HG03432 (cell line): ENCODE data around the gene GRK7.
"Not testable (repeated sequence)": the region's sequence is repeated elsewhere in the genome, so short reads cannot be mapped to it uniquely, and the experiment has no call there.

Experiments
- ATAC-seq: cut with Tn5 transposase; IDR thresholded peaks from one replicate; pipeline ENCODE4 v1.9.1; 2021; ENCODE audit warnings: mild to moderate bottlenecking, moderate library complexity; ENCODE audit not compliant: unreplicated experiment

The GRK7 gene

DNA sequence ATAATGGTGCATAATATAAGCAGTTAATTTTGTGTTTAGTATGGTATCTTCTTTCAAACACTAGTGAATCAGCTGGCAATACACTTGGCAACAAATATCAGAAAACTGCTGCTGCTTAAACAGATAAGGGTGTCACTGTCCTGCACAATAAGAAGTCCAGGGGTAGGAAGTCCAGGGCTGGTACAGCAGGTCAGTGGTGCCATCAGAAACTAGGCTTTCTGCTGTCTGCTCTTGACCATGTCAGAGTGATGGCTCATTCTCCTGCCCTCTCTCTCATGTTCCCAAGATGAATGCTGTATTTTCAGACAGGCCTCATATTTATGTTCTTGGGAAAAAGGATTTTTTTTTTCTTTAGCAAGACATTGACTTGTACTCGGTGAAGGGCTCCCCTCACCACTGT is 9.2 kb upstream of the GRK7 start:
- no peak for ATAC-seq

GRCh38 chr3:141762552-141762951 is 656 bp upstream of the GRK7 start:
- ATAC-seq = not testable (repeated sequence)

DNA sequence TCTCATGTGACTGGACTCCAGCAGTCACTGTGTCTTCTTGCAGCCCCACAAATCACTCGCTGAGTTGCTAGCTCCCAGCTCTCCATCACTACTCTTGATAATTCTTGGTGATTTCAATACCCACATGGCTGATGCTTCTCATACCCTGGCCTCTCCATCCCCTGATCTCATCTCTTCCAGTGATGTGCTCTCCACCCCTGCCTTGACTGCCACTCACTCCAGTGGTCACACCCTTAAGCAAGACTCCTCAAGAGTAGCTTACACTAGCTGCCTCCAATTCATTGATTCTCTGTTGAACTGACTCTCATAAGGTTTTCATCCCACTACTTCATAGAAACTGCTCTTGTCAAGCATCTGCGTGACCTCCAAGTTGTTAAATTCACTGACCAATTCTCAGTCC is 837 bp downstream of the GRK7 start:
- ATAC-seq = no peak

DNA sequence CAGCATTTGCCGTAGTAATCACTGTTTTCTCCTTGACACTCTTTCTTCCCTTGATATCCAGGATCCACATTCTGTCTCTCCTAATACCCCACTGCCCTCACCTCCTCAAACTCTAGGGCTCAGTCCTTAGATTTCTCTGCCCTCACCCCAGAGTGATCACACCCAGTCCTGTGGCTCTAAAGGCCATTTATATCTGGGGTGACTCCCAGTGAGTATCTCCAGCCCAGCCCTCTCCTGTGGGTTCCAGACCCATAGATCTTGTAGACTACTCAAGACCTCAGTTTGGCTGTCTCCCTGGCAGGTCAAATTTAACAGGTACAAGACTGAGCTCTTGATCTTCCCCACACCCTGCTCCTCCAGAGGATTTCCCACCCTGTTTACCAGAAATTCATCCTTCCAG is 1.3 kb downstream of the GRK7 start:
- ATAC-seq = no peak

- ATAC-seq = no peak
Measured at GRCh38 chr3:141764986-141765385, 1.8 kb downstream of the GRK7 start.

GRCh38 chr3:141767066-141767465 is 3.9 kb downstream of the GRK7 start:
- ATAC-seq = no peak

DNA sequence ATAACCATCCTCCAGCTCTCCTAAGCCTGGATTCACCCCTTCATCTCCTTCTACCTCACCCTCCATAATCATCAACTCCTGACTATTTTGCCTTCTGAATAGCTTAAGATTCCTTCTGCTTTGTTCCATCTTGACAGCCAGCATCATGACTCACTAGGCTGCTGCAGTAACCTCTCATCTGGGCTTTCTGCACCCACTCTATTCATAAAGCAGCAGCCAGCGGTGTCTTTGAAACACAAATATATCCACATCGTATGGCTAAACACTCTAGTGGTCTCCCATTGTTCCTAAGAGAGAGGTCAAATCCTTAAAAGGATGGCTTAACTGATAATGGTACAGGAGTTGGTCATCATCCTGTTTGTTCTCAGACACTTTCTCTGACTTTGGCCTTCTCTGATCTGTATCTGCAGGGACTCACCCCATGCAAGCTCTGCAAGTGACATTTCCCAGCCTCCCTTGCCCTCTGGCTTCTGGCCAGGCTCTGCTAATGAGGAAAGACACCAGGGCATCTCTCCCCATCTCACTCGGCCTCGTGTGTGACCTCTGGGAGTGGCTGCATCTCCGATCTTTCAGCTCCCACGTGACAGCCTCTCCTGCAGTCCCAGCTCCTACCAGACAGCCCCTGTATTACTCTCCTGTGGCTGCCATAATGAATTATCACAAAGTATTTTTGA is 6.2 kb downstream of the GRK7 start:
- no peak for ATAC-seq

DNA sequence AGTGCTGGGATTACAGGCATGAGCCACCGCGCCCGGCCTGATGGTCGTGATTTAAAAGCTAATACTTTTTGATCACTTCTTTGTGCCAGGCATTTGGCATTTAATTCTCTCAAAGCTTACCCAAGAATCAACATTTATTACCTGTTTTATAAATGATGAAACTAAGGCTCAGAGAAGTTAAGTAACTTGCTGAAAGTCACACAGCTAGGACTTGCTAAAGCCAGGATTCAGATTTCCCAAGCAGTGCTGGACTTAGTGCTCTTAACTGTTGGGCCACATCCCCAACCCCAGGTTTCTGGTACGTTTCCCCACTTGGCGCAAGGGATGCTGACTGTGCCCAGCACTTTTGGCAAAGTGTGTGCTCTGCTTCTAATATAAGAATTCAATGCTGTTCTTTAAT is 10.5 kb downstream of the GRK7 start:
- no peak for ATAC-seq

DNA sequence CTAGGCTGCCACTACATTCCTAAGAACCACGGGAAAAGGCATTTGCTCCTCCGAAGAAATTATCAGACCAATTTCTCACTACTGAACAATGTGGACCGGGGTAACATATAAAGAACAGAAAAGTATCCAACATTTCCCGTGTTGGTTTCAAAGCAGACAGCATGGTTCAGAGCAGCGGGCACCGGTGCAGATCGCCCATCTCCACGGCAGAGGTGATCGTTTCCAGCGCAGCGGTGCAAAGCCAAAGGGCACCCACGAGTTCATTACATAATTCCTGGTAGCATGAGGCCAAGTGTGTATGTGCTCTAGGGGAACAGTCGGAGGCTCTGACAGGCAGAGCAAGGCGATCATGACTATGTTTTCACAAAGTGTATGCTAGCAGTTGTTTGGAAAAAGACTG is 13.2 kb downstream of the GRK7 start:
- no peak for ATAC-seq

DNA sequence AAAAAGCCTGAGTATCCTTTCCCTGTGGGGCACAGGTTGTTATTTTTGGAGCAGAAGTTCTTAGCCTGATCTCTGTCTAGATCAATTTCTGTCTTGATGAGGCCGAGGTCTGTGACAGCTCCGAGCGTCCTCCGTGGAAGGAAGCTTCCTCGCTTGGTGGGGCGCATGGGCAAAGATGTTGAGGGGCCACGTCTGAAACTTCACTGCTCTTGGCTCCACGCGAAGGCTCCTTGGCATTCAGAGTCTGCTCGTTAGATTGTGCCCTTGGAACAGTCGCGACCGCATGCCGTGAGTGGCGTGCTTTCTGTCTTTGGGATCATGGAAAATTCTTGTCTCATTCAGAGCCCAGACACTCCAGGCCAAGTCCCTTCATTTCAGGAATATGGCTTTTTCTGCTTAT is 13.7 kb downstream of the GRK7 start:
- no peak for ATAC-seq

DNA sequence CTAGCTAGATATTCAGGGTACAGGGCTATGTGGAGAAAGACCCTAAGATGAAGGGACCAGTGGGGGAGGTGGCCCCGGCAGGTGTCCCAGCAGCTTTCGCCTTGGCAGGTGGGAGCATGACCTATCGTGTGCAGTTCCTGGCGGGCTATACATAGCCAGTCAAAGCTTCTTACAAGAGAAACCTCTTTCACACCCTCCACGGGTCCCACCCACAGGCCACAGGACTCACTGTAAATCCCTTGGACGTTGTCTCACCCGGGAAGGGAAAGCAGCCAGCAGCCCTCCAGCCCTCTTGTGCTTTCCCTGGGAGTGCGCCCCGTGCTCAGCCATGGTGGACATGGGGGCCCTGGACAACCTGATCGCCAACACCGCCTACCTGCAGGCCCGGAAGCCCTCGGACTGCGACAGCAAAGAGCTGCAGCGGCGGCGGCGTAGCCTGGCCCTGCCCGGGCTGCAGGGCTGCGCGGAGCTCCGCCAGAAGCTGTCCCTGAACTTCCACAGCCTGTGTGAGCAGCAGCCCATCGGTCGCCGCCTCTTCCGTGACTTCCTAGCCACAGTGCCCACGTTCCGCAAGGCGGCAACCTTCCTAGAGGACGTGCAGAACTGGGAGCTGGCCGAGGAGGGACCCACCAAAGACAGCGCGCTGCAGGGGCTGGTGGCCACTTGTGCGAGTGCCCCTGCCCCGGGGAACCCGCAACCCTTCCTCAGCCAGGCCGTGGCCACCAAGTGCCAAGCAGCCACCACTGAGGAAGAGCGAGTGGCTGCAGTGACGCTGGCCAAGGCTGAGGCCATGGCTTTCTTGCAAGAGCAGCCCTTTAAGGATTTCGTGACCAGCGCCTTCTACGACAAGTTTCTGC is 15.0 kb downstream of the GRK7 start:
- ATAC-seq = no peak

GRCh38 chr3:141779667-141780066 is 16.5 kb downstream of the GRK7 start:
- ATAC-seq = no peak

DNA sequence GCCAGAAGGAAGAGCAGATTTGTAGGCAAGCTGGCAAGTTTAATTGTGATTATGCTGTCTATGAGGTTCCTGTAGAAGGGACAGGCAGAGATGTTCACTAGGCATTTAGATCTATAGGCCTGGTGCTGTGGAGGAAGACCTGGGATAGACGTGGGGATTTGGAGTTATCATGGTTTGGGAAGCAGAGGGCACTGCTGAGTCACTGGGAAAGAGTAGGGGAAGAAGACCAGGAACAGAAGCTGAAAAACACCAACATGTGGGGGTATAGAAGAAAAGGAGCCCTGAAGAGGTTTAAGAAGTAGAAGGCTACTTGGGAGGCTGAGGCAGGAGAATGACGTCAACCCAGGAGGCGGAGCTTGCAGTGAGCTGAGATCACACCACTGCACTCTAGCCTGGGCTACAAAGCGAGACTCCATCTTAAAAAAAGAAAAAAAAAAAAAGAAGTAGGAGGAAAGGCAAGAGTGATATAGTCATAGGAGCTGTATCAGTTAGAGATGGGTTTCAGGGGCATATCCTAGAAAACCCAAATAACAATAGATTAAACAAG is 19.3 kb downstream of the GRK7 start:
- ATAC-seq = no peak

DNA sequence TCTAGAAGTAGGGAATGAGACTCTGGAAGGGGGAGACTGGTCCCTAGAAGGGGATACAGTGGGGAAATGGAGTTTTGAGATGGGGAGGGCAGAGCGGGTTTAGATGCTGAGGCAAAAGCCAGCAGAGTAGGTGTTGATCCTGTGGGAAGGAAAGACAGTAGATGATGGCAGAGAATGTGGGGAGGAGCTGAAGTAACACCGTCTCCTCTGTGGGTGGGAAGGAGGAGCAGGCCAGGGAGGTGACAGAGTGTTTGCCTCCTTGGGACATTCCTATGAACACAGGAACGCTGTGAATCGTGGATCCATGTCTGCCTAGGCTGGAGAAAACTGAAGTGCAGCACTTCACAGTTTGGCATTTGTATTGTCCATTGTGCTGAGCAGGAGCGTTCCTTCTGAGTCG is 20.4 kb downstream of the GRK7 start:
- ATAC-seq = no peak

DNA sequence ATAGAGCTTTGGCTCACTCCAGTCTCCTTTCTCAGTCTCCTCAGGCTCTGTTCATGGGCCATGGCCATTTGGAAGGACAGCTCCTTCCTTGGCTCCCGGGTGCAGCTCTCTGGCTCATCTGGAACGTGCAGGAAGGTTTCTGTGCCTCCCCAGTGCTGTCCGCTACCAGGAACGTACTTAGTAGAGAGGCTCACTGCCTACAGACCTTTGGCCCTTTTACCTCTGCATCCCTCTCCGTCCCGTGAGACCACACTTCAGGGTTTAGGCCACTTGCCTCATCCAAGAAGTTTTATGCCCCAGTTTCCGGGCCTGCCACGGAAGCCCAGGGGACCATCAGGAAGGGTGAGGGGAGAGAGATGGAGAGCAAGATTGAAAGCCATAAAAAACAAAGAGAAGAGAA is 20.9 kb downstream of the GRK7 start:
- ATAC-seq = no peak

DNA sequence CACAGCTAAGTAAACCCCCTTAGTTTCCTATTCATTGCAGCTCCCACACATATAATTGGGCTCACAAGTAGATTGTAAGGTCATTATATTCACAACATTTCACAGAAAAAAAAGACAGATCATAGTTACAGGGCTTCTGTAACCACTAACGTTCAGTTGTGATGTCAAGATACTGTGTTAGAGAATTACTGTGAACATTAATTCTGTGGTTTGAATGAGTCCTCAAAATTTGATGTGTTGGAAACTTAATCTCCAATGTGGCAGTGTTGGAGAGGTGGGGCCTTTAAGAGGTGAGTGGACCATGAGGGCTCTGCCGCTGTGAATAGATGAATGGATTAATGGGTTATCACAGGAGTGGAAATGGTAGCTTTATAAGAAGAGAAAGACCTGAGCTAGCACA is 21.3 kb downstream of the GRK7 start:
- no peak for ATAC-seq

DNA sequence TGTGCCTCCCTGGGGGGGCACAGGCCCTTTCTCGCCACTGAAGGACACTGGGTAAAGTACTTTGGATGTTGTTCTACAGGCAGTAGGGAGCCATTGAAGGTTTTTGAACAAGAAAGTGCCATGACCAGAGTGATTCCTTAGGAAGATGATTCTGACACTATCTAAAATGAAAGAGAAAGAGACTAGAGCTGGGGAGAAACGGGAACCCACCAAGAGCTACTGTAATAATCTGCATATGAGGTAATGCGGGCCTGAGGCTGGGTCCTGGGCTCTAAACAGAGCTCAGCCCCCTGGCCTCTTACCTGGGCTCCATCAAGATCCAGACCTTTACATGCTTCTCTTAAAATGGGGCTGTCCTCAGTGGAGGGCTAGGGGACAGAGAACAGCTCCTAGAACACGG is 24.9 kb downstream of the GRK7 start:
- ATAC-seq = no peak

DNA sequence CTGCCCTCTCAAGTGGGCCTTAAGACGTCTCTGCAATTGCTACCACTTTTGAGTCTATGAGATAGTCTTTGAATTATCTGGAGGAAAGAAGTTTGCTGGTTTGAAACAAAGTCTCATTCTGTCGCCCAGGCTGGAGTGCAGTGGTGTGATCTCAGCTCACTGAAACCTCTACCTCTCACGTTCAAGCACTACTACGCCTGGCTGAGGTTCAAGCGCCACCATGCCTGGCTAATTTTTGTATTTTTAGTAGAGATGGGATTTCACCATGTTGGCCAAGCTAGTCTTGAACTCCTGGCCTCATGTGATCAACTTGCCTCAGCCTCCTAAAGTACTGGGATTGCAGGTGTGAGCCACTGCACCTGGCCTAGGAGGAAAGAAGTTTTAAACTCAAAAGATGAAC is 25.5 kb downstream of the GRK7 start:
- not testable (repeated sequence) for ATAC-seq

DNA sequence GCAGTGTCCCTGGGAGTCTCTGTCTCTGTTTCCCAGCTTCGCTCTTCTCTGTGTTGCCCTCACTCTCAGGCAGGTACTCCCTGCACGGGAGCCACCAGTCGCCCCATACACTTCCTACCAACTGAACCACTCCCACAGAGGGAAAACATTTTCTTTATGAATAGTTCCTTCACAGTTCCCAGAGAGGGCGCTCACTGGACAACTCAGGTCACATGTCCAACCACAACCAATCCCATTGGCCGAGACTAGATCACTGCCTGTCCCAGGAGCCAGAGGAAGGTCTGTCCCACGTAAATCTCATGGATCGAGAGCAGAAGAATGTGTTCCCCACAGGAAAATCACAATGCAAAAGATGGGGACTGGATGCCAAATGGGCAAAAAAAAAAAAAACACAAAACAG is 26.1 kb downstream of the GRK7 start:
- ATAC-seq = no peak

GRCh38 chr3:141790171-141790570 is 27.0 kb downstream of the GRK7 start:
- no peak for ATAC-seq

- ATAC-seq = no peak
Measured at GRCh38 chr3:141792495-141792894, 29.3 kb downstream of the GRK7 start.
